Esophagus mucosa (tissue), 1 donor: Measurements from ENCODE around the gene ZNF581. TPM values are rescaled to one million over a fixed set of nuclear protein-coding genes. Genes with fewer than 3 reads are reported as not detected.

Experiments
- ATAC-seq: fragments of 200-7000 bp; cut with Tn5 transposase; one replicate; pipeline ENCODE4 v1.9.1; 2020
- total RNA-seq: library from RNA; stranded (reverse); gene quantifications from one replicate; pipeline ENCODE4 v1.2.4, GENCODE V29; 2023
- donor health status: DM: yes; HTN: yes; CAD: no.

ZNF581 gene
- total RNA-seq, 1 donor from 2014 or later = 21.7 TPM

DNA sequence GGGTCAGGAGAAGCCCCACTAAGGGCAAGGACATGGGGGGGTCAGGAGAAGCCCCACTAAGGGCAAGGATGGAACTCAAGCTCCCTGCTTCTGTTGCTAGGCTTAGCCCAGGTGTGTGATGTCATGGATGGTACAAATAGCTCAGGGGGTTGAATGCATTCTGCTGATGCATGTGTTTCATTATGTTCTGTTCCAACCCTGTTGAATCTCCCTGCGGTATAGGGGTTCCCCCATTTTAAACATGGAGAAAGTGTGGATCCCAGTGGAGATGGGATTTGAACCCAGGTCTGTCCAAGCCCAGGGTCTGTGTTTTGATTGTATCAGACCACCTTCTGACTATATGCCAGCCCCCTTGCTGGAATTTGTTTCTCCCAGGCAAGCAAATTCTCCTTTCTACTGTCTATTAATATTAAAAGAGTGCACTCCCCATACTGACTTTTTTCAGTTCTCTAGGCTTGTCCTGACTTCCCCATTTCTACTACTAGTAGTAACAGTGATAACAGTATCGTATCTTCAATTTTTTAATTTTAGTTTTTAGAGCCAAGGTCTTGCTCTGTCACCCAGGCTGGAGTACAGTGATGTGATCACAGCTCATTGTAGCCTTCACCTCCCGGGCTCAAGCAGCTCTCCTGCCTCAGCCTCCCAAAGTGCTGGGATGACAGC, 31.3 kb upstream of the ZNF581 start:
- no peak for ATAC-seq

DNA sequence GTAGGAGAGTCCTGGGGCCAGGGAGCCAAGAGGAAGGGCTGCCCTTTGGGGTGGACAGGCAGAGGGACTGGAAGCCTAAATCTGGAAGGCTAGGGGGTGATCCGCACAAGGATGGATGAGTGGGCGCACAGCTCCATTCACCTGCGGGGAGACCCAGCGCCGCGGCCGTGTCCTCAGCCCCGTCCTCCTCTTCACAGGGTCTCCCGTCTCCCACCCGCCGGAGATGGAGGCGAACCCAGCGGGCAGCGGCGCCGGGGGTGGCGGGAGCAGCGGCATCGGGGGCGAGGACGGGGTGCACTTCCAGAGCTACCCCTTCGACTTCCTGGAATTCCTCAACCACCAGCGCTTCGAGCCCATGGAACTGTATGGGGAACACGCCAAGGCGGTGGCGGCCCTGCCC, 30.1 kb upstream of the ZNF581 start:
- ATAC-seq = no peak

DNA sequence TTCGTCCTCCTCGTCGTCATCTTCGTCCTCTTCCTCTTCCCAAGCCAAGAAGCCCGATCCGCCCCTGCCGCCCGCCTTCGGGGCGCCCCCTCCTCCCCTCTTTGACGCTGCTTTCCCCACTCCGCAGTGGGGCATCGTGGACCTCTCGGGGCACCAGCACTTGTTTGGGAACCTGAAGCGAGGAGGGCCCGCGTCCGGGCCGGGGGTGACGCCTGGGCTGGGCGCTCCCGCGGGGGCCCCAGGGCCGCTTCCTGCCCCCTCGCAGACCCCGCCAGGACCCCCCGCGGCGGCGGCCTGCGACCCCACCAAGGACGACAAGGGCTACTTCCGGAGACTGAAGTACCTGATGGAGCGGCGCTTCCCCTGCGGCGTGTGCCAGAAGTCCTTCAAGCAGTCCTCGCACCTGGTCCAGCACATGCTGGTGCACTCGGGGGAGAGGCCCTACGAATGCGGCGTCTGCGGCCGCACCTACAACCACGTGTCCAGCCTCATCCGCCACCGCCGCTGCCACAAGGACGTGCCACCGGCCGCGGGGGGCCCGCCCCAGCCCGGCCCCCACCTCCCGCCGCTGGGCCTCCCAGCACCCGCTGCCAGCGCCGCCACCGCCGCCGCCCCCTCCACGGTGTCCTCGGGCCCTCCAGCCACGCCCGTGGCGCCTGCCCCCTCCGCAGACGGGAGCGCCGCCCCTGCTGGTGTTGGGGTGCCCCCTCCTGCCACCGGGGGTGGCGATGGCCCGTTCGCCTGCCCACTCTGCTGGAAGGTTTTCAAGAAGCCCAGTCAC, 29.3 kb upstream of the ZNF581 start:
- no peak for ATAC-seq

DNA sequence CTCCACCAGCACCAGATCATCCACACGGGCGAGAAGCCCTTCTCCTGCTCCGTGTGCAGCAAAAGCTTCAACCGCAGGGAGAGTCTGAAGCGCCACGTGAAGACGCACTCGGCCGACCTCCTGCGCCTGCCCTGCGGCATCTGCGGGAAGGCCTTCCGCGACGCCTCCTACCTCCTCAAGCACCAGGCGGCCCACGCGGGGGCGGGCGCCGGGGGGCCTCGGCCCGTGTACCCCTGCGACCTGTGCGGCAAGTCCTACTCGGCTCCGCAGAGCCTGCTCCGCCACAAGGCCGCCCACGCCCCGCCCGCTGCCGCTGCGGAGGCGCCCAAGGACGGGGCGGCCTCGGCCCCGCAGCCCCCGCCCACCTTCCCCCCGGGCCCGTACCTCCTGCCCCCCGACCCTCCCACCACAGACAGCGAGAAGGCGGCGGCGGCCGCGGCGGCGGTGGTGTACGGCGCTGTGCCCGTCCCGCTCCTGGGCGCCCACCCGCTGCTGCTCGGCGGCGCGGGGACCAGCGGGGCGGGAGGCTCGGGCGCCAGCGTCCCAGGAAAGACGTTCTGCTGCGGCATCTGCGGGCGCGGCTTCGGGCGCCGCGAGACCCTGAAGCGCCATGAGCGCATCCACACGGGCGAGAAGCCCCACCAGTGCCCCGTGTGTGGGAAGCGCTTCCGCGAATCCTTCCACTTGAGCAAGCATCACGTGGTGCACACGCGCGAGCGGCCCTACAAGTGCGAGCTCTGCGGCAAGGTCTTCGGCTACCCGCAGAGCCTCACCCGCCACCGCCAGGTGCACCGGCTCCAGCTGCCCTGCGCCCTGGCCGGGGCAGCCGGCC, 28.5 kb upstream of the ZNF581 start:
- ATAC-seq = no peak

DNA sequence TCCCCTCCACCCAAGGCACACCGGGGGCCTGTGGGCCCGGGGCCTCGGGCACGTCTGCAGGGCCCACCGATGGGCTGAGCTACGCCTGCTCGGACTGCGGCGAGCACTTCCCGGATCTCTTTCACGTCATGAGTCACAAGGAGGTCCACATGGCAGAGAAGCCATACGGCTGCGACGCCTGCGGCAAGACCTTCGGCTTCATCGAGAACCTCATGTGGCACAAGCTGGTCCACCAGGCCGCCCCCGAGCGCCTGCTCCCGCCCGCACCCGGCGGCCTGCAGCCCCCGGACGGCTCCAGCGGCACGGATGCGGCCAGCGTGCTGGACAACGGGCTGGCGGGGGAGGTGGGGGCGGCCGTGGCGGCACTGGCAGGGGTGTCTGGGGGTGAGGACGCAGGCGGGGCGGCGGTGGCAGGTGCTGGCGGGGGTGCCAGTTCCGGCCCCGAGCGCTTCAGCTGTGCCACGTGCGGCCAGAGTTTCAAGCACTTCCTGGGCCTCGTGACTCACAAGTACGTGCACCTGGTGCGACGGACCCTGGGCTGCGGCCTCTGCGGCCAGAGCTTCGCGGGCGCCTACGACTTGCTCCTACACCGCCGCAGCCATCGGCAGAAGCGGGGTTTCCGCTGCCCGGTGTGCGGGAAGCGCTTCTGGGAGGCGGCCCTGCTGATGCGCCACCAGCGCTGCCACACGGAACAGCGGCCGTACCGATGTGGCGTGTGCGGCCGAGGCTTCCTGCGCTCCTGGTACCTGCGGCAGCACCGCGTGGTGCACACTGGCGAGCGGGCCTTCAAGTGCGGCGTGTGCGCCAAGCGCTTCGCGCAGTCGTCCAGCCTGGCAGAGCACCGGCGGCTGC, 27.7 kb upstream of the ZNF581 start:
- ATAC-seq = no peak

DNA sequence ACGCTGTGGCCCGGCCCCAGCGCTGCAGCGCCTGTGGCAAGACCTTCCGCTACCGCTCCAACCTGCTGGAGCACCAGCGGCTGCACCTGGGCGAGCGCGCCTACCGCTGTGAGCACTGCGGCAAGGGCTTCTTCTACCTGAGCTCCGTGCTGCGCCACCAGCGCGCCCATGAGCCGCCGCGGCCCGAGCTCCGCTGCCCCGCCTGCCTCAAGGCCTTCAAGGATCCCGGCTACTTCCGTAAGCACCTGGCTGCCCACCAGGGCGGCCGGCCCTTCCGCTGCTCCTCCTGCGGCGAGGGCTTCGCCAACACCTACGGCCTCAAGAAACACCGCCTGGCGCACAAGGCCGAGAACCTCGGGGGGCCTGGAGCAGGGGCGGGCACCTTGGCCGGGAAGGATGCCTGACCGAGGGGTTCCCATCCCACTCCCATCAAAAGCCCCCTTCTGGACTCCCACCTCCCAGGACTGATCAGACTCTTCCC, 27.0 kb upstream of the ZNF581 start:
- ATAC-seq = no peak

DNA sequence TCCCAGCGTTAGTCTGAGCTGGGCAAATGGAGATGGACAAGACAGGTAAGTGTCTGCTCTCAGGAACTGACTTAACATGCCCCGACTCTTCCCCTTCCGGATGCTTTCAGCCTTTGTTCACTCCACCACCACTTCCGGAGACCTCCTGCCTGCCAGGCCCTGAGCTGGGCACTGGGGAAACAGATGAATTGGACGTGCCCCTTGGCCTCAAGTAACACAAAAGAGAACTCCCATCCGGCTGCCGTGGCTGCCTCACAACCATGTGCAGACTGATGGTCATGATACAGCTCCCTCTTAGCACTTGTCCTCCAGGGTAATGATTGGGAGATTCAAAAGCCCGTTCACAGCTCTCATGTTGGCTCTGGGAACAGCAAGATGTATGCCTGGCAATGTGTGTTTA, 26.0 kb upstream of the ZNF581 start:
- ATAC-seq = no peak

DNA sequence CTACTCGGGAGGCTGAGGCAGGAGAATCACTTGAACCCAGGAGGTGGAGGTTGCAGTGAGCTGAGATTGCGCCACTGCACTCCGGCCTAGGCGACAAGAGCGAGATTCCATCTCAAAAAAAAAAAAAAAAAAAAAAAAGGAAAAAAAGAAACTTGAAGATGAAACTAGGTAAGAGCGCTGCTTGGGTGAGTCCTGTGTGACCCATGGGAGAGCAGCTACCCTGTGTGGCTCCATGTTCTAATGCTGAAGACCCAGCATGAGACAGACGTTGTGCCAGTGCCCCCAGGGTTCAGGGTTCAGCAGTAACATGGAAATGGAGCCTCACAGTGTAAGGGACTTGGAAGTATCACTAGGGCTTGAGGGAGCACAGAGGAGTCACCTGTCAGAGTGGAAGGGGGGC, 25.0 kb upstream of the ZNF581 start:
- ATAC-seq = no peak

DNA sequence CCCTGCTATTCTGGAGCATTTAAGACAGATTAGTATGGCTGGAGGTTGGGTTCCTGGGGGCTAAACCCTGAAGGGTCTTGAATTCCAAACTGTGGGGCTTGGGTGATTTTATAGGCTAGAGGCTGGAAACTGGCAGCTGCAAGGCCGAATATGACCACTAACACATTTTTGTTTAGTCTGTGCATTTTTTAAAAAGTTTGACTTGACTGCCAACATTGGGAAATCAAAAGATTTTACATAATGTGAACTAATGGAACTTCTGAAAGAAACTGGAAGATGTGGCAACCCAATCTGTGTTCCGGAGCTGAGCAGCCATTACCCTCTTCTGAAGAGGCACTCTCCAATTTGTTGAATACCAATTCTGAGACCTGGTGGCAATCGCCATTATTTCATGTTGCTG, 24.2 kb upstream of the ZNF581 start:
- no peak for ATAC-seq

DNA sequence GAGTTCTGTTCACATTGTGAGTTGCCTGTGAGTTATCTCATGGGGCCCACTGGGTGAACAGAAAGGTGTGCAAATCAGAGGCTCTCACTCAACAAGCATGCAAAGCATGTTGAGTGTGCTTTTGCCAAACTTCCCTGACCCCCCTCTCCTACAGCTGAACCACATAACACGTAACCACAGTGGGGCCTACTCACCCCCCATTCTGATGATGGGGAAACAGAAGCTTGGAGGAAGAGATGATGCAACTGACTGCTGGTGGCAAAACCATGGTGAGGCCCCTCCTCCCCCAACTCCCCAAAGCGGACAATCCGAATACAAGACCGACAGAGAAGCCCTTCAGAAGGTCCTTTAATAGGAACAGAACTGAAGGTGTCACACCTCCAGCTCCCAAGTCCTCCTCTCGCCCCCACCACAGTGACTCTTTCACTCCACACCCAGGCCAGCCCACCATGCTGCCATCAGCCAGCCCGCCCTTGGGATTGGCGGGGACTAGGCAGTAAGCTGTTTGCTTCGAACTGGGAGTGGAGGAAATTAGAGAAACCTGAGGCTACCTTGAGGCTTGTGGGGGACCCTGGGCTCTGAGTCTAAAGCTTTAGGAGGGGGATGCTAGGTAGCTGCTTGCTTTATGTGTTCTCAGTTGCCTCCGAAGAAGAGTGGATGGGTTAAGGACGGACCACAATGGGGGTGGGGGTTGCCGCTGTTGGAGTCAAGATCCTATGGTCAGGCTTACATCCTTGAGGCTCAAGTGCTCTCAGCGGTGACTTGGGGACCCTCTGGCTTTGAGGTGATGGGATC, 22.8 kb upstream of the ZNF581 start:
- ATAC-seq = no peak

DNA sequence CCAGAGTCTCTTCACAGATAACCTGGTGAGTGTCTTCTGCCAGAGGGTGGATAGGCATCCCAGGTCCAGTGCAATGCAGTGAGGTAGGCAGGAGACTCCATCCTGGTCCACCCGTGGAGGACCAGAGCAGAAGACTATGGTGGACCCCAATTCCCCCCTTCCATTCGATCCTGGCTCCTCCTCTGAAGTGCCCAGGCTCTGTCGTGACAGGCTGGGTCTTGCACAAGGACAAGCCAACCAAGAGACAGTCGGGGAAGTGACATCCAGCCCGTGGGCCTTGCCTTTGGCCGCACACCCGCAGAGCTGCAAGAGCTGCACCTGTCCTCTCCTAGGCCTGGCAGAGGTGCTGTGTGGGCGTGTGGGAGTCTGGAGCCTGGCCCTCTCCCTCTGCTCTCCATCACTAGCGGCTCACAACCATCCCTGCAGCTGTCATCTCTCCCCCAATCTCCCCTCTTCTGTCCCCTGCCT, 22.2 kb upstream of the ZNF581 start:
- ATAC-seq = no peak

DNA sequence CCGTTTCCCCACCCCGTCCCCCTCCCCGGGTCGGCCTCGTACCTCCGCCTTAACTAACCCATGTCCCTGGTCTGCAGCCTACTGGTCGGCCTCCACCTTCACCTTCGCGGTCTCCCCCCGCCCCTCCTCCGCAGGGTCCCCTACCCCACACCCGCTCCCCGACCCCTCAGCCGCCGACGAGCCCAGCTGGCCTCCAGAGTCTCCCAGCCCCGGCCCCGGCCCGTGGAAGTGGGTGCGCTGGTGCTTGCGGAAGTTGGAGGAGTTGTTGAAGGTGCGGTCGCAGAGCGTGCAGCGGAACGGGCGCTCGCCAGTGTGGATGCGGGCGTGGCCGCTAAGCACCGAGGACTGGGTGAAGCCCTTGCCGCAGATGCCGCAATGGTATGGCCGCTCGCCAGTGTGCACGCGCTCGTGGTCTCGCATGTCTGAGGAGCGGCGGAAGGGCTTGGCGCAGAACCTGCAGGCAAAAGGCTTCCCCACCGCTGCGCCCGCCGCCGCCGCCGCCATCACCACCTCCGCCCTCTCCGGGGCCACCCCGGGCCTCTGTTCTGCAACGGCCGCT, 21.7 kb upstream of the ZNF581 start:
- no peak for ATAC-seq

DNA sequence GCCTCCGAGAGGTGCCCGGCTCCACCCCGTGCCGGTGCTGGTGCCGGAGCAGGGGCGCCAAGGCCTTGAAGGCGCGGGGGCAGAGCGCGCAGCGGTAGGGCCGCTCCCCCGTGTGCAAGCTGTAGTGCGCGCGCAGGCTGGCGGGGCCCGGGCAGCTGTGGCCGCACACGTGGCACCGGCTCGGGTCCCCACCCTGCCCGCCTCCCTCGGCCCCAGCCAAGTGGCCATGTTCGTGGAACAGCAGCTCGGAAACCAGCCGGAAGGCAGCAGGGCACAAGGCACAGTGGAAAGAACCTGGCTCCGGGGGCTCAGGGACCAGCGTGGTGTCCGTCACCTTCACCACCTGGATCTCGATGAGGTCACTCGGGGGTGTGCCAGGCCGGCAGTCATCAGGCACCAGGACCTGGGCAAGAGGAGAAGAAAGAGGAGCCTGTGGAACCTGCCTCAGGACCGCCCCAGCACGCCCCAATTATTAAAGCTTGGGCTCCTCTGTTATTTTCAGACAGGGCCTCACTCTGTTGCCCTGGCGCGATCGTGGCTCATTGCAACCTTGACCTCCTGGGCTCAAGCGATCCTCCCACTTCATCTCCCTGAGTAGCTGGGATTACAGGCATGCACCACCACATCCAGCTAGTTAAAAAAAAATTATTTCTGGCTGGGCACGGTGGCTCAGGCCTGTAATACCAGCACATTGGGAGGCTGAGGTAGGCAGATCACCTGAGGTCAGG, 21.0 kb upstream of the ZNF581 start:
- ATAC-seq = no peak

DNA sequence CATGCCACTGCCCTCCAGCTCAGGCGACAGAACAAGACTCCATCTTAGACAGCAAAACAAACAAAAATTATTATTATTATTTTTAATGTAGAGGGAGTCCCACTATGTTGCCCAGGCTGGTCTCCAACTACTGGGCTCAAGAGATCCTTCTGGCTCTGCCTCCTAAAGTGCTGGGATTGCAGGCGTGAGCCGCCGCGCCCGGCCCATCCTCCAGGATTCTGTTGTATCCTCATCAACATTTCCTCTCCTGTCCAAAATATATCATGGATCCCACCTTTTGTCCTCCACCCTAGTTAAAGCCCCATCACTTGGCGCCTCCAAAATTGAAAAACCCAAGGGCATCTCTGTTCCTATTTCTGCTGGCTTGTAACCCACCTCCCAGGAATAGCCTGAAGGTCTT, 20.3 kb upstream of the ZNF581 start:
- no peak for ATAC-seq

DNA sequence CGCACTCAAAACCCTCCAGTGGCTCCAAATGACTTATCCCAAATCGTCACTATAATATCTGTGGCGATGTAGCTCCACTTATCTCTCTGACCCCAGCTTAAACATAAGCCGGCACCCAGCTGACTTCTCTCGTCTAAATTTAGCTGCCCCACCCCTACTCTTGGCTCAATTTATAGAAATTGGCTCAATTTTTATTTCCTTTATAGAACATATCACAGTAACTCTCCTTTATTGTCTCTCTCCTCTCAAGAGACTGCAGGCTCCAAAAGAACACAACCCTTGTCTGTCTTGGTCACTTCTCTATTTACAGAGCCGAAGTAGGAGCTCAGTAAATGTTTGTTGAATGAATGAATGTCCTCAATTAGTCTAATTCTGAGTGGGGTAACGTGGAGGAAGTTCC, 19.9 kb upstream of the ZNF581 start:
- ATAC-seq = no peak

DNA sequence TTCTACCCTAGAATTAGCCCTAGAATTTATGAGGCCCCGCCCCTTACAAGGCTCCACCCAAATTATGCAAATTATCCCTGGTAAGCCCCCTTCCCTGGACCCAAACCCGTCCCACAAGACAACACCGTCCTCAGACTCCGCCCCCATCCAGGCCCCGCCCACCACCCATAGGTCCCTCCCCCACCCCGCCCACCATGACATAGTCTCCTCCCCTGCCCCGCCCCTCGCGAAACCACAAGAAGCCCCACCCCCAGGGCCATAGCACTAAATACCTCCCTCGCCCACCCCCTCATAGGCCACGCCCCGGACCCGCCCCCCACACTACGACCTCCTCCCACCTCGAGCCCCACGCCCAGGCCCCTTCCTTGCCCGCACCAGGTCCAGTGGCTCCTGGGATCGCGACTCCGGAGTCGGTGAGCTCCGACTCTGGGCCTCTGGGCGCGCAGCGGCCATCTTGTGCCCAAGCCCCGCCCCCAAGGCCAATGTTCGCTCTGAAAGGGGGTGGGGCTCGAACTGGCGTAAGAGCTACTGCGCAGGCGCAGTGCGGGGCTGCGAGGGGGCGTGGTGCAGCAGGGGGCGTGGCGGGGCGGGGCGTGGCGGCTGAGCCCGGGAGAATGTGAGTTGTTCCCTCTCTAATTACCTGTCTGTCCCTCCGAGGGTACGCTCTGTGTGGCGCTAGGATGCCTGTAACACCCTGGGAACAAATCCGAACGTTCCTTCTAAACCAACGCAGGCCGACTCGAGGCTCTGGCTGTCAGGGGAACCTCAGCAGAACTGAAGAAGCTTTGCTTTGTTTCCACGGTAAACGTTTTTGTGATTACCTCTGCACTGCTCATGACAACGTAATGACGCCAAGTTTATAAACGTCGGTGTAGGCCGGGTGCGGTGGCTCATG, 19.1 kb upstream of the ZNF581 start, which contains the start of gene ZNF784:
Gene ZNF784 (minus strand): TSS at position 458 of the 895 bp plus-strand sequence. CDS start 5 bp downstream, at position 453.
- ATAC-seq = peak; percentile 93

DNA sequence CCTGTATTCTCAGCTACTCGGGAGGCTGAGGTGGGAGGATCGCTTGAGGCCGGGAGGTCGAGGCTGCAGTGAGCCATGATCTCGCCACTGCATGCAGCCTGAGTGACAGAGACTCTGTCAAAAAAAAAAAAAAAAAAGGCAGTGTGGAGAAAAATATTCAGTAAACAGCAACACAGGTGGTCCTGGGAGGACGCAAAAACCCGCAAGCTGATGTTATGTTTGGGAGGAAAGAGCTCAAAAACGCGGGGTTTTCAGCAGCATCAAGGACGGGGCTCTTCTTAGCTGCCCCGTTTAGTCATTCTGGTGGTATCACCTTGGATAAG, 18.5 kb upstream of the ZNF581 start:
- no peak for ATAC-seq

DNA sequence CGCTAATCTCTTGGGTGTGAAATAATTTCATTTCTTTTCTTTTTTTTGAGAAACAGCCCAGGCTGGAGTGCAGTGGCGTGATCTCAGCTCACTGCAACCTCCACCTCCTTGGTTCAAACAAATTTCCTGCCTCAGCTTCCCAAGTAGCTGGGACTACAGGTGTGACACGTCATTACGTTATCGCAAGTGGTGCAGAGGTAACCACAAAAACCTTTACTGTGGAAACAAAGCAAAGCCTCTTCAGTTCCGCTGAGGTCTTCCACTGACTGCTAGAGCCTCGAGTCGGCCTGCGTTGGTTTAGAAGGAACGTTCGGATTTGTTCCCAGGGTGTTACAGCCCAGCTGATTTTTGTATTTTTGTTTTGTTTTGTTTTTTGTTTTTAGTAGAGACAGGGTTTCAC, 17.1 kb upstream of the ZNF581 start:
- ATAC-seq = no peak

DNA sequence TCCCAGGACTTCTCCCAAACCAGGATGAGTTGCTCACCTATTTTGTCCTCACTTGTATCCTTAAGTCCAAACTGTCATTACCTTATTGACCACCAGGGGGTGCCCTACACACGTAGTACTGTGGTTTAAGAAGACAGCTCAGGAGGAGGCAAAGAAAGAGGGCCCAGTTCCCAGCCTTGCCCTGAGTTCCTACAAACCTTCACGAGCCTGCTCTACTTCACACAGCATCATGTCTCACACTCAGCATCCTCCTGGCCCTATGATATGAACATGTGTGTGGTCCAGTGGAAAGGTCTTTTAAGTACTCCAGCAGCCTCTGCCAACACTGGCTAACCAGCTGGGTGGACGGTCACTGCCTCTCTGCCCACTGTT, 11.0 kb upstream of the ZNF581 start:
- peak; percentile 77 for ATAC-seq
